MM.1S (cell line): ENCODE measurements around the gene MAGEB6.
"Not testable (repeated sequence)": the region's sequence is repeated elsewhere in the genome, so short reads cannot be mapped to it uniquely, and the experiment has no call there.

Experiments
- DNase-seq: peaks from one replicate; pipeline ENCODE4 v3.0.0-alpha.2; 2015
- H2AFZ ChIP-seq: fragments of 300-600 bp; sonication (generic); 2 replicates; pipeline ENCODE4 v1.6.0; 2016; ENCODE audit warnings: antibody characterized with exemption, low read length
- H3F3A ChIP-seq: fragments of 300-600 bp; sonication (generic); 2 replicates; pipeline ENCODE4 v1.6.1; 2016; ENCODE audit warnings: mild to moderate bottlenecking, antibody characterized with exemption, low read length, moderate library complexity, mixed read lengths; ENCODE audit not compliant: insufficient read depth
- H3K27ac ChIP-seq: fragments of 300-600 bp; sonication (generic); 2 replicates; pipeline ENCODE4 v1.5.1; 2016; ENCODE audit warnings: mild to moderate bottlenecking, low read length
- H3K27me3 ChIP-seq: fragments of 300-600 bp; sonication (generic); replicated peaks from 2 replicates; pipeline ENCODE4 v1.6.0; 2016; ENCODE audit warnings: low read length; ENCODE audit not compliant: insufficient read depth
- H3K36me3 ChIP-seq: fragments of 300-600 bp; sonication (generic); replicated peaks from 2 replicates; pipeline ENCODE4 v1.6.1; 2016; ENCODE audit warnings: mild to moderate bottlenecking, low read length, mixed read lengths; ENCODE audit not compliant: insufficient read depth
- H3K4me1 ChIP-seq: fragments of 300-600 bp; sonication (generic); 2 replicates; pipeline ENCODE4 v1.6.1; 2016; ENCODE audit warnings: low read length, mixed read lengths
- H3K4me2 ChIP-seq: fragments of 300-600 bp; sonication (generic); 2 replicates; pipeline ENCODE4 v1.6.0; 2016; ENCODE audit warnings: low read depth, low read length
- H3K4me3 ChIP-seq: fragments of 300-600 bp; sonication (generic); 2 replicates; pipeline ENCODE4 v1.5.1; 2016; ENCODE audit warnings: low read length, mixed read lengths
- H3K79me2 ChIP-seq: fragments of 300-600 bp; sonication (generic); 2 replicates; pipeline ENCODE4 v1.6.1; 2016; ENCODE audit warnings: mixed run types, low read length, mixed read lengths
- H3K9ac ChIP-seq: fragments of 300-600 bp; sonication (generic); 2 replicates; pipeline ENCODE4 v1.6.1; 2016; ENCODE audit warnings: low read length, mixed read lengths
- H3K9me2 ChIP-seq: fragments of 300-600 bp; sonication (generic); replicated peaks from 2 replicates; pipeline ENCODE4 v1.6.1; 2016; ENCODE audit warnings: mild to moderate bottlenecking, low read length, mixed read lengths; ENCODE audit not compliant: insufficient read depth
- H3K9me3 ChIP-seq: fragments of 300-600 bp; sonication (generic); replicated peaks from 2 replicates; pipeline ENCODE4 v1.6.1; 2016; ENCODE audit warnings: mild to moderate bottlenecking, low read length, mixed read lengths; ENCODE audit not compliant: insufficient read depth
- H4K20me1 ChIP-seq: fragments of 300-600 bp; sonication (generic); 2 replicates; pipeline ENCODE4 v1.6.1; 2016; ENCODE audit warnings: mild to moderate bottlenecking, low read length, moderate library complexity, mixed read lengths; ENCODE audit not compliant: insufficient read depth
- EZH2 ChIP-seq: fragments of 300-600 bp; sonication (generic); optimal IDR thresholded peaks from 2 replicates; pipeline ENCODE3; 2017; ENCODE audit warnings: low read depth, mild to moderate bottlenecking, antibody characterized with exemption, low read length, mixed read lengths
- EZH2phosphoT487 ChIP-seq: fragments of 300-600 bp; sonication (generic); IDR thresholded peaks from 2 replicates; pipeline ENCODE4 v1.6.1; 2018; ENCODE audit warnings: antibody characterized with exemption, low read length
- TF ChIP-seq, protein P1 (sequence below): fragments of 300-600 bp; sonication (generic); IDR thresholded peaks from 2 replicates; pipeline ENCODE4 v1.5.1; 2016; ENCODE audit warnings: antibody characterized with exemption, low read length, mixed read lengths

The MAGEB6 gene, protein sequence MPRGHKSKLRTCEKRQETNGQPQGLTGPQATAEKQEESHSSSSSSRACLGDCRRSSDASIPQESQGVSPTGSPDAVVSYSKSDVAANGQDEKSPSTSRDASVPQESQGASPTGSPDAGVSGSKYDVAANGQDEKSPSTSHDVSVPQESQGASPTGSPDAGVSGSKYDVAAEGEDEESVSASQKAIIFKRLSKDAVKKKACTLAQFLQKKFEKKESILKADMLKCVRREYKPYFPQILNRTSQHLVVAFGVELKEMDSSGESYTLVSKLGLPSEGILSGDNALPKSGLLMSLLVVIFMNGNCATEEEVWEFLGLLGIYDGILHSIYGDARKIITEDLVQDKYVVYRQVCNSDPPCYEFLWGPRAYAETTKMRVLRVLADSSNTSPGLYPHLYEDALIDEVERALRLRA

DNA sequence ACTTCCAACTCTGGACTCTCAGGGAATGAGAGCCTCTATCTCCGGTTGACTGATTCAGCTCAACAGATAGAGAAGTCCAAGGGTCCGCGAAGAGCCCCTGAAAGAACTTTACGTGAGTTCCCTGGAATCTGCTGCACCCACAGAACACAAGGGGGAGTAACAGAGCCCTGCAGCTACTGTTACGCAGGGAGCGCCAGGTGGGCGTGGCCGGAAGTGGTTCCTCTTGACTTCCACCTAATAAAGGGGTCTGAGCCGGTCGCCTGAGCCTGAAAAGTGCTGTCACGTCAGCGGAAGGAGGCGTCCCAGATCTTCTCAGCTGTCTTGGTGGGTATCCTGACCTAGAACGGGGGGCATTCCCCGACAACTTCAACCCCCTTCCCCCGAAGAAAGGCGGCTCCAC, at the start of gene MAGEB6:
MAGEB6 (plus strand) TSS at position 237 of the 400 bp plus-strand sequence. CDS start 1,407 bp downstream, outside the sequence.
- no peak within 1 kb of the TSS for H2AFZ ChIP-seq
- H3F3A ChIP-seq: no peaks in the 10 kb centered on the region
- H3K4me3 ChIP-seq: no peak within 1 kb of the TSS
- no peak for DNase-seq
- no peaks in the 10 kb centered on the region for H3K27me3 ChIP-seq
- H3K9me2 ChIP-seq: no peaks in the 10 kb centered on the region
- no peak for TF ChIP-seq EZH2phosphoT487
- TF ChIP-seq, protein P1, sequence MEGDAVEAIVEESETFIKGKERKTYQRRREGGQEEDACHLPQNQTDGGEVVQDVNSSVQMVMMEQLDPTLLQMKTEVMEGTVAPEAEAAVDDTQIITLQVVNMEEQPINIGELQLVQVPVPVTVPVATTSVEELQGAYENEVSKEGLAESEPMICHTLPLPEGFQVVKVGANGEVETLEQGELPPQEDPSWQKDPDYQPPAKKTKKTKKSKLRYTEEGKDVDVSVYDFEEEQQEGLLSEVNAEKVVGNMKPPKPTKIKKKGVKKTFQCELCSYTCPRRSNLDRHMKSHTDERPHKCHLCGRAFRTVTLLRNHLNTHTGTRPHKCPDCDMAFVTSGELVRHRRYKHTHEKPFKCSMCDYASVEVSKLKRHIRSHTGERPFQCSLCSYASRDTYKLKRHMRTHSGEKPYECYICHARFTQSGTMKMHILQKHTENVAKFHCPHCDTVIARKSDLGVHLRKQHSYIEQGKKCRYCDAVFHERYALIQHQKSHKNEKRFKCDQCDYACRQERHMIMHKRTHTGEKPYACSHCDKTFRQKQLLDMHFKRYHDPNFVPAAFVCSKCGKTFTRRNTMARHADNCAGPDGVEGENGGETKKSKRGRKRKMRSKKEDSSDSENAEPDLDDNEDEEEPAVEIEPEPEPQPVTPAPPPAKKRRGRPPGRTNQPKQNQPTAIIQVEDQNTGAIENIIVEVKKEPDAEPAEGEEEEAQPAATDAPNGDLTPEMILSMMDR: no peak
- TF ChIP-seq EZH2: no peak
- no peaks in the 10 kb centered on the region for H3K4me1 ChIP-seq
- no peaks in the 10 kb centered on the region for H3K36me3 ChIP-seq
- no peaks in the 10 kb centered on the region for H4K20me1 ChIP-seq
- no peaks in the 10 kb centered on the region for H3K9me3 ChIP-seq
- H3K79me2 ChIP-seq: no peaks in the 10 kb centered on the region
- no peak within 1 kb of the TSS for H3K27ac ChIP-seq
- H3K9ac ChIP-seq: no peak within 1 kb of the TSS
- no peak within 1 kb of the TSS for H3K4me2 ChIP-seq

DNA sequence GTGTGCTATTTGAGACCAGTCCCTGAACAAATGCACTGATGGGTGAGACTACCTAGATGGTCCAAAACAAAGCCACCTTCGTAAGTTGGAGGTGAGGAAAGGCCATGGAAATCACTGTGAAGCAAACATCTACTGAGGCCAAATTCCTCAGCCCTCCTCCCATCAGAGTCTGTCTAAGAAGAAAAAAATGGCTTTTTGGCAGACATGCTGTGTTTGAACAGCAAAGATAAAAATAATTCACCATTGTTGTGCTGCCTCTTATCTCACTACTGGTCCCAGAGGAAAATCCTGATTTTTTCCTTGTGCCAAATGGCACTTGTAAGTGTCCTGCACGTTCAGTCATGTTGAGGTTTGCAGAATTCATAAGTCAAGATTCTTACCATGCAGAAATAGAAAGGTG, 46.2 kb upstream of the MAGEB6 start:
- H3K4me1 ChIP-seq: no peaks in the 10 kb centered on the region
- no peak overlapping the region for H3K4me3 ChIP-seq
- no peaks in the 10 kb centered on the region for H3K79me2 ChIP-seq
- no peaks in the 10 kb centered on the region for H3K9me2 ChIP-seq
- H3K27me3 ChIP-seq: no peaks in the 10 kb centered on the region
- no peaks in the 10 kb centered on the region for H3K9me3 ChIP-seq
- no peaks in the 10 kb centered on the region for H4K20me1 ChIP-seq
- H3K36me3 ChIP-seq: no peaks in the 10 kb centered on the region
- no peak overlapping the region for H3K27ac ChIP-seq
- no peak for DNase-seq
- TF ChIP-seq EZH2 (no peak), EZH2phosphoT487 (no peak)
- TF ChIP-seq, protein P1: no peak
- no peak overlapping the region for H3K9ac ChIP-seq
- no peak overlapping the region for H3K4me2 ChIP-seq
- H3F3A ChIP-seq: no peaks in the 10 kb centered on the region
- no peak overlapping the region for H2AFZ ChIP-seq

DNA sequence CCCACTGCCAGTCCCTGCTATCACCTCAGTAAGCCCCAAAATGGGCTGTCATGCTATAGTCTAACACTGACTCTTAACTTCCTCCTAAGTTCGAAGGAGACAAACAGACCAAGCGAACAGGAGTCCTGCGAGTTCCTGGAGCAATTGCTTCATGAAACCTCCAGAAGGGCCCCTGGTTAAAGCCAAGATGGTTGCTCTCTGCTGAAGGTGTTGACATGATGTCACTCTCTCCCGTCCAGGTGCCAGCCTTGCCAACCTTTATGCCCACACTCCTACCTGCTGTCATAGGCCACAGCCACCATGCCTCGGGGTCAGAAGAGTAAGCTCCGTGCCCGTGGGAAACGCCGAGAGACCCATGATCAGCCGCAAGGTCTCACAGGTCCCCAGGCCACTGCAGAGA, 31.9 kb upstream of the MAGEB6 start, which contains the start of gene MAGEB6B:
MAGEB6B (plus strand) TSS at position 301 of the 400 bp plus-strand sequence; CDS start at position 301, 0 bp downstream.
- Histone ChIP-seq H3K9me3 (no peaks in the 10 kb centered on the region), H3F3A (no peaks in the 10 kb centered on the region), H3K27me3 (no peaks in the 10 kb centered on the region), H3K79me2 (no peaks in the 10 kb centered on the region), H2AFZ (no peak within 1 kb of the TSS), H3K4me3 (no peak within 1 kb of the TSS), H3K9me2 (no peaks in the 10 kb centered on the region), H3K36me3 (no peaks in the 10 kb centered on the region), H3K4me1 (no peaks in the 10 kb centered on the region), H3K9ac (no peak within 1 kb of the TSS), H3K4me2 (no peak within 1 kb of the TSS), H3K27ac (no peak within 1 kb of the TSS), H4K20me1 (no peaks in the 10 kb centered on the region)
- no peak for TF ChIP-seq EZH2
- DNase-seq: no peak

DNA sequence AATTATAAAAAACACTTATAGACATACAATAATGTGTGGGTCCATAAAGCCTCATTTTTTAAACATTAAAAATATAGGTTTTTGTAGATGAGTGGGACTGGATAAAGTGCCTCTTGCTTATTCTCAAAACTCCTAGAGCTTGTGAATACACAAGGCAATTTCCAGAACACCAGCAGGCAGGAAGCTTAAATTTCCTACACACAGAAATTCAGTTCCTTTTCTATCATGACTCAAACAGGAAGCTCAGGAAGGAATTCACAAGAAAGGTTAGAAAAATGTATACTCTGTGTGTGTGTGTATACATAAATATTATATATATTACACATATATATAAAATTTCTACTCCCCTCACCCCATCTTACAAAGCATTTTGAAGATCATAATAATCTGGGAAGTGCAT, 11.3 kb downstream of the MAGEB6 start:
- no peak for DNase-seq
- H3K27ac ChIP-seq: no peak overlapping the region
- no peak overlapping the region for H3K4me2 ChIP-seq
- no peaks in the 10 kb centered on the region for H3K36me3 ChIP-seq
- no peaks in the 10 kb centered on the region for H3K79me2 ChIP-seq
- no peak overlapping the region for H2AFZ ChIP-seq
- no peaks in the 10 kb centered on the region for H4K20me1 ChIP-seq
- no peaks in the 10 kb centered on the region for H3F3A ChIP-seq
- no peaks in the 10 kb centered on the region for H3K4me1 ChIP-seq
- no peaks in the 10 kb centered on the region for H3K9me3 ChIP-seq
- H3K4me3 ChIP-seq: no peak overlapping the region
- no peak overlapping the region for H3K9ac ChIP-seq
- H3K9me2 ChIP-seq: no peaks in the 10 kb centered on the region
- TF ChIP-seq, protein P1: no peak
- no peak for TF ChIP-seq EZH2
- no peak for TF ChIP-seq EZH2phosphoT487
- no peaks in the 10 kb centered on the region for H3K27me3 ChIP-seq

DNA sequence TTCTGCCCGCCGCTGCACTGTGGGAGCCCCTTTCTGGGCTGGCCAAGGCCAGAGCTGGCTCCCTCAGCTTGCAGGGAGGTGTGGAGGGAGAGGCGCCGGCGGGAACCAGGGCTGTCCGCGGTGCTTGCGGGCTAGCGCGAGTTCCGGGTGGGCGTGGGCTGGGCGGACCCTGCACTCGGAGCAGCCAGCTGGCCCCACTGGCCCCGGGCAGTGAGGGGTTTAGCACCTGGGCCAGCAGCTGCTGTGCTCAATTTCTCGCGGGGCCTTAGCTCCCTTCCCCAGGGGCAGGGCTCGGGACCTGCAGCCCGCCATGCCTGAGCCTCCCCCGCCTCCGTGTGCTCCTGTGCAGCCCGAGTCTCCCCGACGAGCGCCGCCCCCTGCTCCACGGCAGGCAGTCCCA, 12.5 kb downstream of the MAGEB6 start:
- not testable (repeated sequence) for H3F3A ChIP-seq, H3K27me3 ChIP-seq, H3K4me1 ChIP-seq, H3K9me3 ChIP-seq, H3K36me3 ChIP-seq, H3K79me2 ChIP-seq, H2AFZ ChIP-seq, H3K9me2 ChIP-seq, H3K4me3 ChIP-seq, H4K20me1 ChIP-seq, DNase-seq, H3K9ac ChIP-seq, H3K27ac ChIP-seq, H3K4me2 ChIP-seq
